HG03432 (cell line): ENCODE results near the gene CDIP1.

Source experiments
- ATAC-seq: cut with Tn5 transposase; IDR thresholded peaks from one replicate; pipeline ENCODE4 v1.9.1; 2021; ENCODE audit warnings: mild to moderate bottlenecking, moderate library complexity; ENCODE audit not compliant: unreplicated experiment

The CDIP1 gene

DNA sequence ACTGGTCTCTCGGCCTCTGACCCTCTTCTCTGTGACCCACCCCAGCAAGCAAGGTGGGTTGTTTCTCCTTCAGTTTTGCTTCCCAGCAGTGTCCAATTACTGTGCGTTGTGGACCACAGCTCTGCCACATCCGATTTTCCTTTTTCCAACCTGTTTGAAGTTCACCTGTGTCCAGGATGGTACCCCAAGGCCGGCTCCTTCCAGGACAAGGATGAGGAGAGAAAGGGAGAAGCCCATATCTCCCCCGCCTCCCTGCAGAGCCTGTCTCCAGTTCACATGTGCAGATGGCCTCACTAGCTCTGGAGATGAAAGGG is 77.7 kb downstream of the CDIP1 start:
- no peak for ATAC-seq
